Uterus (tissue), 4 donors: ENCODE data around the gene AKNA. TPM values are rescaled to one million over a fixed set of nuclear protein-coding genes. Genes with fewer than 3 reads are reported as not detected.
A peak's percentile ranks its signal among the peaks of the same experiment; 100 is the strongest.

Experiments
- DNase-seq, 2 donors: peaks; one replicate each; pipeline ENCODE4 v3.0.0-alpha.2; 2019 to 2020
- H3K27ac ChIP-seq, 2 donors: fragments of 200-600 bp; sonication (generic); 1 replicate in 1 of 2; 2 replicates in 1 of 2; pipeline ENCODE4 v1.5.1; 2016 to 2018
- H3K27me3 ChIP-seq, 2 donors: fragments of 200-600 bp; sonication (generic); one replicate each; pipeline ENCODE4 v1.5.1; 2018 to 2019; ENCODE audit warnings: control low read depth in 1 of 2
- H3K36me3 ChIP-seq, 2 donors: fragments of 200-600 bp; sonication (generic); one replicate each; pipeline ENCODE4 v1.5.1; 2019; ENCODE audit warnings: control low read depth in 1 of 2
- H3K4me1 ChIP-seq, 2 donors: fragments of 200-600 bp; sonication (generic); one replicate each; pipeline ENCODE4 v1.5.1; 2018 to 2019; ENCODE audit warnings: control low read depth in 1 of 2
- H3K4me3 ChIP-seq, 2 donors: fragments of 200-600 bp; sonication (generic); 1 replicate in 1 of 2; 2 replicates in 1 of 2; pipeline ENCODE4 v1.5.1; 2018 to 2019; ENCODE audit warnings: mild to moderate bottlenecking in 1 of 2
- H3K9me3 ChIP-seq, 2 donors: fragments of 200-600 bp; sonication (generic); one replicate each; pipeline ENCODE4 v1.5.1; 2019; ENCODE audit warnings: control low read depth in 1 of 2
- POLR2A ChIP-seq, 2 donors: fragments of 450-650 bp; IDR thresholded peaks; one replicate each; pipeline ENCODE4 v1.6.1; 2016; ENCODE audit warnings: antibody characterized with exemption in 2 of 2, mild to moderate bottlenecking in 1 of 2, moderate library complexity in 1 of 2
- intact Hi-C: fragments of 100-400 bp; cut with DNase I; formaldehyde crosslinking; loops from one replicate; pipeline ENCODE4 v1.15.1; 2023; ENCODE audit warnings: low total_unique reads
- total RNA-seq, 4 donors: library from RNA; depleted of rRNA in 3 of 4; stranded (reverse); fragments of >200 nt in 3 of 4; gene quantifications; one replicate each; pipeline versions ENCODE4 v1.1.0 to v1.2.4, GENCODE V29; 2014 to 2023
- TF ChIP-seq, protein P1 (sequence below), 4 experiments: fragments of 200-600 bp in 2 of 4; fragments of 450-650 bp in 2 of 4; sonication (generic) in 2 of 4; IDR thresholded peaks; one replicate each; pipeline ENCODE4 v1.5.1; 2016 to 2019; ENCODE audit warnings: antibody characterized with exemption in 4 of 4, mild to moderate bottlenecking in 2 of 4, moderate library complexity in 1 of 4
- donor health status: DM: yes; HTN: yes; CAD: no.

AKNA gene
- total RNA-seq, 4 donors from 2014 or later = 24.1 to 123 (median 34.3) TPM

- Histone ChIP-seq H3K27me3 (no peaks in the 10 kb centered on the region), H3K36me3 (no peaks in the 10 kb centered on the region), H3K4me1 (peaks cover 0 to 4% of the 10 kb centered on the region in 2 donors), H3K27ac (peak overlapping the region in 1 of 2 donors; percentile 35), H3K4me3 (no peak overlapping the region), H3K9me3 (no peaks in the 10 kb centered on the region)
- no peak for DNase-seq
- no peak for TF ChIP-seq POLR2A (IDR thresholded peaks at IDR 0.05)
- TF ChIP-seq, protein P1, sequence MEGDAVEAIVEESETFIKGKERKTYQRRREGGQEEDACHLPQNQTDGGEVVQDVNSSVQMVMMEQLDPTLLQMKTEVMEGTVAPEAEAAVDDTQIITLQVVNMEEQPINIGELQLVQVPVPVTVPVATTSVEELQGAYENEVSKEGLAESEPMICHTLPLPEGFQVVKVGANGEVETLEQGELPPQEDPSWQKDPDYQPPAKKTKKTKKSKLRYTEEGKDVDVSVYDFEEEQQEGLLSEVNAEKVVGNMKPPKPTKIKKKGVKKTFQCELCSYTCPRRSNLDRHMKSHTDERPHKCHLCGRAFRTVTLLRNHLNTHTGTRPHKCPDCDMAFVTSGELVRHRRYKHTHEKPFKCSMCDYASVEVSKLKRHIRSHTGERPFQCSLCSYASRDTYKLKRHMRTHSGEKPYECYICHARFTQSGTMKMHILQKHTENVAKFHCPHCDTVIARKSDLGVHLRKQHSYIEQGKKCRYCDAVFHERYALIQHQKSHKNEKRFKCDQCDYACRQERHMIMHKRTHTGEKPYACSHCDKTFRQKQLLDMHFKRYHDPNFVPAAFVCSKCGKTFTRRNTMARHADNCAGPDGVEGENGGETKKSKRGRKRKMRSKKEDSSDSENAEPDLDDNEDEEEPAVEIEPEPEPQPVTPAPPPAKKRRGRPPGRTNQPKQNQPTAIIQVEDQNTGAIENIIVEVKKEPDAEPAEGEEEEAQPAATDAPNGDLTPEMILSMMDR (IDR thresholded peaks at IDR 0.05) = peak in 1 of 4 experiments; percentile 21
- intact Hi-C loops = no loop called here
Observed at GRCh38 chr9:114417511-114417910, 29.7 kb upstream of the AKNA start.

DNA sequence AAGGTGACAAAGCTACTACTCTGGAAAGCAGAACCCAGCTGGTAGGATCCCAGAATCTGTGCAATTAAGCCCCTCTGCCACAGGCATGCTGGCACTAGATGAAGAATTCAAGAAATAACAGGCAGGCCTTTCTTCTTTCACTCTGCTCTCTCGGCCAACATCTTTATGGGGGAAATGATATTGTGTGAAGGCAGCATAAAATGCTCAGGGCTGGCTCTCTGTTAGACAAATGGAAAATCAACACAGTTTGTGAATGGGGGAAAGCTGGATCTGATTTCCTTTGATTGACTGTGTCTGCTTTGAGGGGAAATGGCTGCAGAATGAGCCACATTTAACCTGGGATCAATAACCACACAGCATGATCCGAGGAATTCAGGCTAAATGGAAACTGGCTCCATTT lies 29.1 kb upstream of the AKNA start:
- Histone ChIP-seq H3K27me3 (no peaks in the 10 kb centered on the region), H3K27ac (peak overlapping the region in 1 of 2 donors; percentile 35), H3K36me3 (no peaks in the 10 kb centered on the region), H3K4me3 (no peak overlapping the region), H3K9me3 (no peaks in the 10 kb centered on the region), H3K4me1 (peaks cover 0 to 4% of the 10 kb centered on the region in 2 donors)
- TF ChIP-seq, protein P1 (IDR thresholded peaks at IDR 0.05) = no peak
- TF ChIP-seq POLR2A (IDR thresholded peaks at IDR 0.05) = no peak
- no peak for DNase-seq
- intact Hi-C loops = no loop called here

DNA sequence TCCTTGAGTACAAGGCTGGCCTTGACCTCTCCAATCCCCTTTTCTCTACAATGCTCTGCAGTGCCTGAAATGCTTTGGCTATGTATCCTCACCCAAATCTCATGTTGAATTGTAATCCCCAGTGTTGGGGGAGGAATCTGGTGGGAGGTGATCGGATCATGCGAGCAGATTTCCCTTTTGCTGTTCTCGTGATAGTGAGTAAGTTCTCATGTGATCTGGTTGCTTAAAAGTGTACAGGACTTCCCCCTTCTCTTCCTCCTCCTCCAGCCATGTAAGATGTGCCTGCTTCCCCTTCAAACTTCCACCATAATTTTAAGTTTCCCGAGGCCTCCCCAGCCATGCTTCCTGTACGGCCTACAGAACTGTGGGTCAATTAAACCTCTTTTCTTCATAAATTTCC lies 28.5 kb upstream of the AKNA start:
- intact Hi-C loops = no loop called here
- Histone ChIP-seq H3K9me3 (no peaks in the 10 kb centered on the region), H3K4me1 (peaks cover 0 to 4% of the 10 kb centered on the region in 2 donors), H3K27me3 (no peaks in the 10 kb centered on the region), H3K36me3 (no peaks in the 10 kb centered on the region), H3K4me3 (no peak overlapping the region), H3K27ac (peak overlapping the region in 1 of 2 donors; percentile 26)
- TF ChIP-seq, protein P1 (IDR thresholded peaks at IDR 0.05) = no peak
- TF ChIP-seq POLR2A (IDR thresholded peaks at IDR 0.05) = no peak
- DNase-seq = no peak

DNA sequence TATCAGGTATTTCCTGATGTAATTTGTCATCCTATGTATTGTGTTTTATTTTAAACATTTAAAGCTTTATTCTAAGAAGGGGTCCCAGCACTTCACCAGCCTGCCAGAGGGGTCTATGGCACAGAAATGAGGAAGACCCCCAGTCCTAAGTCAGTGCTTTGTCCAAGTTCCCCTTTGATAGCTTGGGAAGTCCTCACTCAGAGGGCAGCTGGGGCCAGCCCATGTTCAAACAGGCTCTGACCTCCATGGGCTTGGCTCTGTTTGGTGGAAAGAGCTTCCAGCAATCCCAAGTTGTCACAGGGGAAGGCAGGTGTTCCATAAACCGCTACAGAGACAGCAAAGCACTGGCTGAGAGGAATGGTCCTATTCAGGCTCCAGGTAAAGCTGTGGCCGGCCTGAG lies 26.6 kb upstream of the AKNA start:
- H3K9me3 ChIP-seq = no peaks in the 10 kb centered on the region
- no peaks in the 10 kb centered on the region for H3K27me3 ChIP-seq
- no peak for TF ChIP-seq POLR2A (IDR thresholded peaks at IDR 0.05)
- TF ChIP-seq, protein P1 (IDR thresholded peaks at IDR 0.05) = no peak
- H3K4me1 ChIP-seq = peaks cover 0 to 4% of the 10 kb centered on the region in 2 donors
- H3K4me3 ChIP-seq = no peak overlapping the region
- H3K36me3 ChIP-seq = no peaks in the 10 kb centered on the region
- H3K27ac ChIP-seq = peak overlapping the region; percentile 21 to 41
- DNase-seq = no peak
- intact Hi-C loops = no loop called here

- Histone ChIP-seq H3K9me3 (no peaks in the 10 kb centered on the region), H3K27ac (peak overlapping the region; percentile 21 to 41), H3K27me3 (no peaks in the 10 kb centered on the region), H3K4me1 (peaks cover 0 to 4% of the 10 kb centered on the region in 2 donors), H3K36me3 (no peaks in the 10 kb centered on the region), H3K4me3 (no peak overlapping the region)
- TF ChIP-seq, protein P1 (IDR thresholded peaks at IDR 0.05) = no peak
- DNase-seq = no peak
- intact Hi-C loops = no loop called here
Observed at GRCh38 chr9:114413861-114414301, 26.1 kb upstream of the AKNA start.
